ENCODE measurements around the gene THBS2.

GRCh38 chr6:169205176-169206160 lies 48.2 kb downstream of the THBS2 start:
- TF ChIP-seq CTCF (conservative IDR thresholded peaks at IDR 0.05; ENCODE audit: low read length) (no peak), EZH2phosphoT487 (IDR thresholded peaks at IDR 0.05; ENCODE audit: borderline replicate concordance) (no peak)
